GM21423 (cell line): ENCODE measurements around the gene FOXRED2.
"Not testable (repeated sequence)": the region's sequence is repeated elsewhere in the genome, so short reads cannot be mapped to it uniquely, and the experiment has no call there.

Experiments
- ATAC-seq: cut with Tn5 transposase; IDR thresholded peaks from one replicate; pipeline ENCODE4 v1.9.1; 2021; ENCODE audit warnings: mild to moderate bottlenecking, moderate library complexity; ENCODE audit not compliant: unreplicated experiment

Gene FOXRED2

GRCh38 chr22:36452250-36452977 lies 54.4 kb downstream of the FOXRED2 start:
- ATAC-seq, result no peak

GRCh38 chr22:36450923-36451322 lies 55.9 kb downstream of the FOXRED2 start:
- not testable (repeated sequence) for ATAC-seq

GRCh38 chr22:36449596-36450175 lies 57.2 kb downstream of the FOXRED2 start:
- ATAC-seq, result no peak

GRCh38 chr22:36447632-36448031 lies 59.2 kb downstream of the FOXRED2 start:
- ATAC-seq, result no peak

- ATAC-seq, result no peak
Measured at GRCh38 chr22:36445158-36445668, 61.6 kb downstream of the FOXRED2 start.

- no peak for ATAC-seq
Measured at GRCh38 chr22:36443198-36443770, 63.6 kb downstream of the FOXRED2 start.

- ATAC-seq, result no peak
Measured at GRCh38 chr22:36442506-36443197, 64.2 kb downstream of the FOXRED2 start.

GRCh38 chr22:36440429-36441002 lies 66.3 kb downstream of the FOXRED2 start:
- ATAC-seq, result no peak

- no peak for ATAC-seq
Measured at GRCh38 chr22:36439481-36440271, 67.2 kb downstream of the FOXRED2 start.
